K562 (cell line): Measurements from ENCODE around the gene XYLB. TPM values are rescaled to one million over a fixed set of nuclear protein-coding genes. Genes with fewer than 3 reads are reported as not detected.

Experiments used
- ARNT ChIP-seq, 2 experiments: fragments of 450-650 bp; IDR thresholded peaks; 2 replicates each; pipeline ENCODE4 v1.6.1; 2016; ENCODE audit warnings: mild to moderate bottlenecking in 1 of 2
- ELK3 ChIP-seq: fragments of 450-650 bp; formaldehyde crosslinking; IDR thresholded peaks from 2 replicates; pipeline ENCODE4 v1.4.0; 2020; ENCODE audit warnings: mild to moderate bottlenecking
- HMGN3 ChIP-seq: IDR thresholded peaks from 2 replicates; pipeline ENCODE4 v1.6.1; 2011; ENCODE audit warnings: borderline replicate concordance, low read depth, mild to moderate bottlenecking, mixed read lengths, low read length; ENCODE audit not compliant: insufficient read length; ENCODE audit errors: extremely low read depth
- KLF6 ChIP-seq: fragments of 250-450 bp; sonication (Bioruptor Pico); IDR thresholded peaks from 2 replicates; pipeline ENCODE4 v1.4.0; 2020; ENCODE audit warnings: mild to moderate bottlenecking, moderate library complexity, borderline replicate concordance
- MLLT1 ChIP-seq, 2 experiments: fragments of 450-650 bp; IDR thresholded peaks; 2 replicates each; pipeline ENCODE4 v1.6.1; 2016
- ZNF121 ChIP-seq: sonication (generic); formaldehyde crosslinking; conservative IDR thresholded peaks from 2 replicates; pipeline ENCODE4 v1.8.0; 2022; ENCODE audit warnings: missing genetic modification reagents
- ZNF311 ChIP-seq: fragments of 250-450 bp; sonication (Bioruptor Pico); IDR thresholded peaks from 2 replicates; pipeline ENCODE4 v1.4.0; 2020; ENCODE audit warnings: mild to moderate bottlenecking, moderate library complexity
- ZNF41 ChIP-seq: fragments of 250-450 bp; sonication (Bioruptor Pico); conservative IDR thresholded peaks from 2 replicates; pipeline ENCODE4 v1.4.0; 2020; ENCODE audit warnings: mild to moderate bottlenecking
- polyA plus RNA-seq, 8 experiments: library from polyadenylated mRNA; depleted of rRNA in 4 of 8; stranded (reverse) in 5 of 8; unstranded in 3 of 8; fragments of >200 nt; fragmentation: Nextera tagmentation in 2 of 8; fragmentation: Illumina TruSeq in 1 of 8; extraction: Ambion mirVana in 2 of 8; extraction: Trizol in 1 of 8; gene quantifications; 2 replicates each; pipeline versions ENCODE4 v1.2.1 to v1.2.3, GENCODE V29; 2011 to 2014; ENCODE audit warnings: inconsistent platforms in 1 of 8, missing spikeins in 1 of 8
- total RNA-seq, 7 experiments: library from RNA; depleted of rRNA in 6 of 7; stranded (reverse); fragments of >200 nt in 6 of 7; fragmentation: Illumina TruSeq in 2 of 7; extraction: Trizol in 2 of 7; gene quantifications; 2 replicates each; pipeline versions ENCODE4 v1.2.1 to v1.2.3, GENCODE V29; 2011 to 2021; ENCODE audit warnings: low replicate concordance in 1 of 7
- TF ChIP-seq, protein P1 (sequence below): fragments of 450-650 bp; IDR thresholded peaks from 2 replicates; pipeline ENCODE4 v1.6.1; 2016; ENCODE audit warnings: low read depth

Gene XYLB
- total and polyA plus RNA-seq, 9 of the 15 experiments (the other 6 are each of a cell fraction or from before 2014, with no cell fraction given): 4.0 to 20.2 (median 13.2) TPM

DNA sequence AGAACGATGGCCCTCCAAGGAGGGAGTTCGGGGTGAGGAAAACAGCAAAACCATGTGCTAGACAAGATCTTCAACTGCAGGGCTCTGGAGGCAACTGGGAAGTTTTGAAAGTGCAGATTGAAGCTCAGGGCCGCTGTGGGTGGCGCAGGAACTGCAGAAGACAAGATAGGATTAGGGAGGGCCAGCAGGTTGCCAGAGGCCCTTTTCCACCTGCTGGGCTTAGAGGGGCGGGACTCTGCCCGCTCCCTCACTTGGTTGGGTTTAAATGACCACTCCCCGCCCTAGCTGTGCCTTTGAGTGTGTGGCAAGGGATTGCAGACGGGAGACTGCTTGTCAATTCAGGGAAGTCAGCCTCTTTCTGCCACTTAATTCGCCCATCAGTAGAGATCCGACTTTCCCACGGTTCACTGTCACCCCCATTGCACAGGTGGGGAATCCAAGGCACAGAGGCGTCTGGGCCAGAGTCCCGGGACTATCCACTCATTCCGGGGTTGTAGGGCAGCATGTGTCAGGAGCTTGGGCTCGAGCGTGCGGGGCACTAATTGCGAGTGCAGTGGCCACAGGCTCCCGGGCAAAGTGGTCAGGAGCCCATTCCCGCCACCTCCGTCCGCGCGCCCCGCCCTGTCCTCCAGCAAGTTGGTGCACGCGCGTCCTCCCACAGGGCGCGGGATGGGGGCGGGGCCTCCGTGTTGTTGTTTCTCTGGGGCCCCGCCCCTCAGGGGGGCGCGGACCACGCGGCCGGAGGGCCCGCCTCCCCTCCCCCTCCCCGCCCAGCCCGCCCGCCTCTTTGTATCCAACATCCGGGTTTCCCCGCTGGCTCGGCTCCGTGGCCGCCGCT is 106.7 kb downstream of the XYLB start, which contains the start of gene ACVR2B (continued):
- TF ChIP-seq HMGN3: peak; percentile 37
- TF ChIP-seq ZNF121 (CRISPR knock-in tag): no peak
- TF ChIP-seq, protein P1, sequence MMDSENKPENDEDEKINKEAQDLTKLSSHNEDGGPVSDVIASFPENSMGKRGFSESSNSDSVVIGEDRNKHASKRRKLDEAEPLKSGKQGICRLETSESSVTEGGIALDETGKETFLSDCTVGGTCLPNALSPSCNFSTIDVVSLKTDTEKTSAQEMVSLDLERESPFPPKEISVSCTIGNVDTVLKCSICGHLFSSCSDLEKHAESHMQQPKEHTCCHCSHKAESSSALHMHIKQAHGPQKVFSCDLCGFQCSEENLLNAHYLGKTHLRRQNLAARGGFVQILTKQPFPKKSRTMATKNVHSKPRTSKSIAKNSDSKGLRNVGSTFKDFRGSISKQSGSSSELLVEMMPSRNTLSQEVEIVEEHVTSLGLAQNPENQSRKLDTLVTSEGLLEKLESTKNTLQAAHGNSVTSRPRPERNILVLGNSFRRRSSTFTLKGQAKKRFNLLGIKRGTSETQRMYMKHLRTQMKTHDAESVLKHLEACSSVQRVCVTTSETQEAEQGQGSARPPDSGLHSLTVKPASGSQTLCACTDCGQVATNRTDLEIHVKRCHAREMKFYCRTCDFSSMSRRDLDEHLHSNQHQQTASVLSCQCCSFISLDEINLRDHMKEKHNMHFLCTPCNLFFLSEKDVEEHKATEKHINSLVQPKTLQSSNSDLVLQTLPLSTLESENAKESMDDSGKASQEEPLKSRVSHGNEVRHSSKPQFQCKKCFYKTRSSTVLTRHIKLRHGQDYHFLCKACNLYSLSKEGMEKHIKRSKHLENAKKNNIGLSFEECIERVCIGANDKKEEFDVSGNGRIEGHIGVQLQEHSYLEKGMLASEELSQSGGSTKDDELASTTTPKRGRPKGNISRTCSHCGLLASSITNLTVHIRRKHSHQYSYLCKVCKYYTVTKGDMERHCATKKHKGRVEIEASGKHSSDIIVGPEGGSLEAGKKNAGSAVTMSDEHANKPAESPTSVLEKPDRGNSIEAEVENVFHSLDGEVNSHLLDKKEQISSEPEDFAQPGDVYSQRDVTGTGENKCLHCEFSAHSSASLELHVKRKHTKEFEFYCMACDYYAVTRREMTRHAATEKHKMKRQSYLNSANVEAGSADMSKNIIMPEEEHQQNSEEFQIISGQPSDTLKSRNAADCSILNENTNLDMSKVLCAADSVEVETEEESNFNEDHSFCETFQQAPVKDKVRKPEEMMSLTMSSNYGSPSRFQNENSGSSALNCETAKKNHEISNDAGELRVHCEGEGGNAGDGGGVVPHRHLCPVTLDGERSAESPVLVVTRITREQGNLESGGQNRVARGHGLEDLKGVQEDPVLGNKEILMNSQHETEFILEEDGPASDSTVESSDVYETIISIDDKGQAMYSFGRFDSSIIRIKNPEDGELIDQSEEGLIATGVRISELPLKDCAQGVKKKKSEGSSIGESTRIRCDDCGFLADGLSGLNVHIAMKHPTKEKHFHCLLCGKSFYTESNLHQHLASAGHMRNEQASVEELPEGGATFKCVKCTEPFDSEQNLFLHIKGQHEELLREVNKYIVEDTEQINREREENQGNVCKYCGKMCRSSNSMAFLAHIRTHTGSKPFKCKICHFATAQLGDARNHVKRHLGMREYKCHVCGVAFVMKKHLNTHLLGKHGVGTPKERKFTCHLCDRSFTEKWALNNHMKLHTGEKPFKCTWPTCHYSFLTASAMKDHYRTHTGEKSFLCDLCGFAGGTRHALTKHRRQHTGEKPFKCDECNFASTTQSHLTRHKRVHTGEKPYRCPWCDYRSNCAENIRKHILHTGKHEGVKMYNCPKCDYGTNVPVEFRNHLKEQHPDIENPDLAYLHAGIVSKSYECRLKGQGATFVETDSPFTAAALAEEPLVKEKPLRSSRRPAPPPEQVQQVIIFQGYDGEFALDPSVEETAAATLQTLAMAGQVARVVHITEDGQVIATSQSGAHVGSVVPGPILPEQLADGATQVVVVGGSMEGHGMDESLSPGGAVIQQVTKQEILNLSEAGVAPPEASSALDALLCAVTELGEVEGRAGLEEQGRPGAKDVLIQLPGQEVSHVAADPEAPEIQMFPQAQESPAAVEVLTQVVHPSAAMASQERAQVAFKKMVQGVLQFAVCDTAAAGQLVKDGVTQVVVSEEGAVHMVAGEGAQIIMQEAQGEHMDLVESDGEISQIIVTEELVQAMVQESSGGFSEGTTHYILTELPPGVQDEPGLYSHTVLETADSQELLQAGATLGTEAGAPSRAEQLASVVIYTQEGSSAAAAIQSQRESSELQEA: no peak
- no peak for TF ChIP-seq ZNF311 (CRISPR knock-in tag)
- no peak for TF ChIP-seq ARNT (IDR thresholded peaks at IDR 0.05)
- TF ChIP-seq ZNF41: no peak
- TF ChIP-seq ELK3 (CRISPR knock-in tag): no peak
- TF ChIP-seq KLF6 (CRISPR knock-in tag): no peak
- no peak for TF ChIP-seq MLLT1 (IDR thresholded peaks at IDR 0.05)
